Loucy (cell line): Measurements from ENCODE around the gene PHC3.

ENCODE experiments used
- H2AFZ ChIP-seq: fragments of 200-600 bp; sonication (generic); 2 replicates; pipeline ENCODE4 v1.6.0; 2016; ENCODE audit warnings: antibody characterized with exemption, mild to moderate bottlenecking, low read length, moderate library complexity
- H3F3A ChIP-seq: fragments of 200-600 bp; 2 replicates; pipeline ENCODE4 v1.6.0; 2016; ENCODE audit warnings: antibody characterized with exemption, low read depth, mild to moderate bottlenecking
- H3K27me3 ChIP-seq: fragments of 200-600 bp; sonication (generic); 2 replicates; pipeline ENCODE4 v1.6.1; 2014; ENCODE audit warnings: low read length, mild to moderate bottlenecking; ENCODE audit not compliant: insufficient read depth, poor library complexity, severe bottlenecking
- H3K36me3 ChIP-seq: fragments of 200-600 bp; sonication (generic); 2 replicates; pipeline ENCODE4 v1.6.1; 2016; ENCODE audit warnings: low read length; ENCODE audit not compliant: insufficient read depth
- H3K4me1 ChIP-seq: fragments of 200-600 bp; sonication (generic); 2 replicates; pipeline ENCODE4 v1.5.1; 2014; ENCODE audit warnings: low read length, mild to moderate bottlenecking; ENCODE audit not compliant: insufficient read depth, poor library complexity, severe bottlenecking
- H3K4me2 ChIP-seq: fragments of 200-600 bp; sonication (generic); 2 replicates; pipeline ENCODE4 v1.6.0; 2014; ENCODE audit warnings: antibody characterized with exemption, low read length, low read depth, mild to moderate bottlenecking; ENCODE audit not compliant: poor library complexity, severe bottlenecking
- H3K4me3 ChIP-seq: fragments of 200-600 bp; sonication (generic); 2 replicates; pipeline ENCODE4 v1.5.1; 2014; ENCODE audit warnings: low read length, mild to moderate bottlenecking, mixed read lengths; ENCODE audit not compliant: poor library complexity, severe bottlenecking
- H3K79me2 ChIP-seq: fragments of 200-600 bp; sonication (generic); 2 replicates; pipeline ENCODE4 v1.6.1; 2014; ENCODE audit warnings: low read length; ENCODE audit not compliant: insufficient read depth
- H3K9ac ChIP-seq: fragments of 200-600 bp; sonication (generic); 2 replicates; pipeline ENCODE4 v1.6.0; 2014; ENCODE audit warnings: mild to moderate bottlenecking, low read depth, low read length, moderate library complexity; ENCODE audit not compliant: poor library complexity, severe bottlenecking
- H3K9me2 ChIP-seq: fragments of 200-600 bp; sonication (generic); replicated peaks from 2 replicates; pipeline ENCODE4 v1.6.1; 2016; ENCODE audit warnings: low read depth, low read length, mixed read lengths
- H3K9me3 ChIP-seq: fragments of 200-600 bp; sonication (generic); 2 replicates; pipeline ENCODE4 v1.6.1; 2014; ENCODE audit warnings: mild to moderate bottlenecking, antibody characterized with exemption, low read length, low read depth; ENCODE audit not compliant: insufficient read depth
- H4K20me1 ChIP-seq: fragments of 200-600 bp; sonication (generic); 2 replicates; pipeline ENCODE4 v1.6.0; 2014; ENCODE audit warnings: antibody characterized with exemption, low read length, mild to moderate bottlenecking; ENCODE audit not compliant: insufficient read depth, poor library complexity, severe bottlenecking
- EZH2phosphoT487 ChIP-seq: fragments of 200-600 bp; IDR thresholded peaks from 2 replicates; pipeline ENCODE4 v1.6.1; 2018; ENCODE audit warnings: antibody characterized with exemption, mild to moderate bottlenecking, moderate library complexity, borderline replicate concordance
- TF ChIP-seq, protein P1 (sequence below): fragments of 200-600 bp; sonication (generic); conservative IDR thresholded peaks from 2 replicates; pipeline ENCODE4 v1.5.1; 2014; ENCODE audit warnings: mild to moderate bottlenecking, antibody characterized with exemption, low read length

Gene PHC3

DNA sequence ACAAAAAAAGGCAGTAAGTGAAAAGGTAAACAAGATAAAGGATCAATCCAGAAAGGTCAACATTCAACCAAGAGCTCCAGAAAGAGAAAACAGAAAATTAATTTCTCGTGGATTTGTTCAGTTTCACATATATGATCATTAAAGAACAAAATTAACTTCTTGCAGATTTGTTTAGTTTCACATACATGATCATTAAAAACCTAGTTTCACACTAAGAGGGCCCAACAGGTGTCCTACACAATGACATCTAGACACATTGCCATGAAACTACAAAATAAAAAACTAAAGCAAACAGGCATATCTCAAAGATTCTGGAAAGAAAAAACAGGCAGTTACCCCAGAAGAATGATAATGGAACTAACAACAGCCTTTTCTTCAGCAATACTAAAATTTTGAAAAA, 22.1 kb downstream of the PHC3 start:
- TF ChIP-seq, protein P1, sequence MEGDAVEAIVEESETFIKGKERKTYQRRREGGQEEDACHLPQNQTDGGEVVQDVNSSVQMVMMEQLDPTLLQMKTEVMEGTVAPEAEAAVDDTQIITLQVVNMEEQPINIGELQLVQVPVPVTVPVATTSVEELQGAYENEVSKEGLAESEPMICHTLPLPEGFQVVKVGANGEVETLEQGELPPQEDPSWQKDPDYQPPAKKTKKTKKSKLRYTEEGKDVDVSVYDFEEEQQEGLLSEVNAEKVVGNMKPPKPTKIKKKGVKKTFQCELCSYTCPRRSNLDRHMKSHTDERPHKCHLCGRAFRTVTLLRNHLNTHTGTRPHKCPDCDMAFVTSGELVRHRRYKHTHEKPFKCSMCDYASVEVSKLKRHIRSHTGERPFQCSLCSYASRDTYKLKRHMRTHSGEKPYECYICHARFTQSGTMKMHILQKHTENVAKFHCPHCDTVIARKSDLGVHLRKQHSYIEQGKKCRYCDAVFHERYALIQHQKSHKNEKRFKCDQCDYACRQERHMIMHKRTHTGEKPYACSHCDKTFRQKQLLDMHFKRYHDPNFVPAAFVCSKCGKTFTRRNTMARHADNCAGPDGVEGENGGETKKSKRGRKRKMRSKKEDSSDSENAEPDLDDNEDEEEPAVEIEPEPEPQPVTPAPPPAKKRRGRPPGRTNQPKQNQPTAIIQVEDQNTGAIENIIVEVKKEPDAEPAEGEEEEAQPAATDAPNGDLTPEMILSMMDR = no peak
- TF ChIP-seq EZH2phosphoT487 = no peak
- H3K9ac ChIP-seq = no peak overlapping the region
- H3K4me3 ChIP-seq = no peak overlapping the region
- H2AFZ ChIP-seq = no peak overlapping the region
- no peaks in the 10 kb centered on the region; the same call in 1 of the 2 replicates for H3K9me3 ChIP-seq
- H3F3A ChIP-seq = no peaks in the 10 kb centered on the region
- H3K4me1 ChIP-seq = peaks cover 8% of the 10 kb centered on the region
- H3K4me2 ChIP-seq = no peak overlapping the region
- peaks cover 95% of the 10 kb centered on the region for H3K79me2 ChIP-seq
- H4K20me1 ChIP-seq = peaks cover 36% of the 10 kb centered on the region
- peaks cover 39% of the 10 kb centered on the region for H3K36me3 ChIP-seq
- no peaks in the 10 kb centered on the region for H3K9me2 ChIP-seq
- no peaks in the 10 kb centered on the region for H3K27me3 ChIP-seq

DNA sequence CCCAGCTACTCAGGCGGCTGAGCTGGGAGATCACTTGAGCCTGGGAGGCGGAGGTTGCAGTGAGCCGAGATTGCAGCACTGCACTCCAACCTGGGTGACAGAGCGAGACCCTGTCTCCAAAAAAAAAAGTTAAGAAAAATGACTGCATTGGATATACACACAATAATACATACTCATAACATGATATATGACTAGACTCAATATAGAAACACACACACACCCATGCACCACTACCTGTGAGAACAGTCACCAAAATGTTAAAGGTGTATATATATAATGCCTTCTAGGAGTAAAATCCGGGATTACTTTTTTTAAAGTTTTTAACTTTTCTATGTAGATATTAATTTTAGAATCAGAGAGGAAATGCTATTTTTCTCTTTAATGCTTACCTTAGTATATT, 25.9 kb downstream of the PHC3 start:
- Histone ChIP-seq H2AFZ (no peak overlapping the region), H3K4me3 (no peak overlapping the region), H3K27me3 (no peaks in the 10 kb centered on the region), H3K9me2 (no peaks in the 10 kb centered on the region), H4K20me1 (peaks cover 23% of the 10 kb centered on the region), H3K9me3 (no peaks in the 10 kb centered on the region), H3K9ac (no peak overlapping the region), H3K79me2 (peaks cover 86% of the 10 kb centered on the region), H3K4me2 (no peak overlapping the region), H3F3A (no peaks in the 10 kb centered on the region), H3K4me1 (peaks cover 14% of the 10 kb centered on the region), H3K36me3 (peaks cover 10% of the 10 kb centered on the region; the same call in 1 of the 2 replicates)
- TF ChIP-seq, protein P1 = no peak
- no peak for TF ChIP-seq EZH2phosphoT487

DNA sequence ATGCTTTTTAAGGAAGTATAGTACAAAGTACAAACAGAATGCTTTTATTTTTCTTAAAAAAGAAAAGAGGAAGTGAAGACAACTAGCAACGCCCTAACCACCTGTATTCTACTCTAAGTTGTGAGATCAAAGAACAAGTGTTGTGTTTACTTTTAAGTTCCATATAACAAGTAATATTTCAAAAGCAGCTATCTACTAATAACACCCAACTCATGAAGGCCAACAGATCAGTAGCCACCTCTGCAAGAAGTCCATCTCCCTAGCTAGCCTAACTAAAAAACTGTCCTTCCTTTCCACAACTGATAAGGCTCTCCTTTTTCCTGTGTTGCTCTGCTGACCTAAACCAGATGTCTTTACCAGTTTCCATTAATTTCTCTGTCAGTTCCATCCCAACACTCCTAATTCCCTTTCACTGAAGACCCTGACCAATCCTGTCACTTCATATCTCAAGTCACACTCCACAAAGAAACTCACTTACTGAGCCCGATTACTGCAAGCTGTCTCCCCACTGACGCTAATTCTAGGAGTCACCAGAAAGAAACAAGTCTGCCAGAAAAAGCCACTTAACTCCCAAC, 26.9 kb downstream of the PHC3 start:
- H3F3A ChIP-seq = no peaks in the 10 kb centered on the region
- peaks cover 84% of the 10 kb centered on the region for H3K79me2 ChIP-seq
- H3K27me3 ChIP-seq = no peaks in the 10 kb centered on the region
- peaks cover 13% of the 10 kb centered on the region; the same call in 1 of the 2 replicates for H3K36me3 ChIP-seq
- H3K9ac ChIP-seq = no peak overlapping the region
- no peaks in the 10 kb centered on the region for H3K9me2 ChIP-seq
- peak overlapping the region; percentile 3 for H3K4me2 ChIP-seq
- no peak for TF ChIP-seq EZH2phosphoT487
- TF ChIP-seq, protein P1 = no peak
- peaks cover 23% of the 10 kb centered on the region for H4K20me1 ChIP-seq
- peaks cover 14% of the 10 kb centered on the region for H3K4me1 ChIP-seq
- H3K4me3 ChIP-seq = no peak overlapping the region
- H2AFZ ChIP-seq = no peak overlapping the region
- no peaks in the 10 kb centered on the region for H3K9me3 ChIP-seq
